ENCODE measurements around the gene ZEB2.

The ZEB2 gene

GRCh38 chr2:144445196-144445595, 74.7 kb downstream of the ZEB2 start:
- Histone ChIP-seq H3K27ac (no peak overlapping the region), H3K9ac (no peak overlapping the region), H3K27me3 (ENCODE audit: insufficient read depth, low read depth) (no peaks in the 10 kb centered on the region), H3K4me1 (ENCODE audit: low read depth, poor library complexity, severe bottlenecking) (no peaks in the 10 kb centered on the region), H3K36me3 (ENCODE audit: insufficient read depth) (no peaks in the 10 kb centered on the region), H3K79me2 (ENCODE audit: insufficient read depth, low read depth) (no peaks in the 10 kb centered on the region), H3K4me2 (no peak overlapping the region), H4K20me1 (ENCODE audit: insufficient read depth) (no peaks in the 10 kb centered on the region), H3K4me3 (IDR thresholded peaks at IDR 0.05; ENCODE audit: insufficient read depth, low read depth, low read length) (no peak overlapping the region), H2AFZ (ENCODE audit: low read depth) (no peak overlapping the region)
- no peak for TF ChIP-seq CTCF (conservative IDR thresholded peaks at IDR 0.05; ENCODE audit: low read depth, low read length)

- no peaks in the 10 kb centered on the region for H4K20me1 ChIP-seq (ENCODE audit: insufficient read depth)
- no peak overlapping the region for H3K9ac ChIP-seq
Observed at GRCh38 chr2:144443837-144444817, 75.8 kb downstream of the ZEB2 start.

DNA sequence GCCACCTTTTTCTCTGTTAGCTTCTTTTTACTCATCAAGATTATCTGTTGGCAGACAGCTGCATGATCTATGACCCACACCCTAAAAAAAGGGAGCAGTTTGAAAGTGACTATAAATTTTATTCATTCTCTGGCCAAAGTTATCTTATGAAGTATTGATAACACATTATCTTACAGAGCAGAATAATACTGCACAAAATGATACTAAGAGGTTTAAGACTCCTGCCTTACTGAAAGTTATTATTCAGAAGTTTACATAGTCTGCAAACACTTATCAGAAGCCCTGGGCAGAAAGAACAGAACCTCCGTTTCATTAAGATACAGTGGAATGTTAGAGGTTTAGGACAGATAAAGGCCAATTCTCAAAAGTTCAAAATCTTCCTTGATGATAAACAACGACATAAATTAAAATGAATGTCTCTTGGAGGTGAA, 78.2 kb downstream of the ZEB2 start:
- no peak overlapping the region for H3K9ac ChIP-seq

More at GRCh38 chr2:144443837-144444817, 75.8 kb downstream of the ZEB2 start:
- H2AFZ ChIP-seq (ENCODE audit: low read depth) = no peak overlapping the region
- no peaks in the 10 kb centered on the region for H3K27me3 ChIP-seq (ENCODE audit: insufficient read depth, low read depth)
- H3K4me1 ChIP-seq (ENCODE audit: low read depth, poor library complexity, severe bottlenecking) = no peaks in the 10 kb centered on the region
- no peak overlapping the region for H3K4me3 ChIP-seq (IDR thresholded peaks at IDR 0.05; ENCODE audit: insufficient read depth, low read depth, low read length)
- H3K79me2 ChIP-seq (ENCODE audit: insufficient read depth, low read depth) = no peaks in the 10 kb centered on the region
- no peaks in the 10 kb centered on the region for H3K36me3 ChIP-seq (ENCODE audit: insufficient read depth)
- no peak overlapping the region for H3K4me2 ChIP-seq
- no peak overlapping the region for H3K27ac ChIP-seq
- TF ChIP-seq CTCF (conservative IDR thresholded peaks at IDR 0.05; ENCODE audit: low read depth, low read length) = no peak

GRCh38 chr2:144439993-144440392, 79.9 kb downstream of the ZEB2 start:
- TF ChIP-seq CTCF (conservative IDR thresholded peaks at IDR 0.05; ENCODE audit: low read depth, low read length) = no peak
- no peak overlapping the region for H3K4me3 ChIP-seq (IDR thresholded peaks at IDR 0.05; ENCODE audit: insufficient read depth, low read depth, low read length)
- no peak overlapping the region for H3K27ac ChIP-seq
- no peaks in the 10 kb centered on the region for H3K27me3 ChIP-seq (ENCODE audit: insufficient read depth, low read depth)
- no peak overlapping the region for H3K9ac ChIP-seq
- H3K4me2 ChIP-seq = no peak overlapping the region
- no peaks in the 10 kb centered on the region for H3K4me1 ChIP-seq (ENCODE audit: low read depth, poor library complexity, severe bottlenecking)
- no peaks in the 10 kb centered on the region for H3K79me2 ChIP-seq (ENCODE audit: insufficient read depth, low read depth)
- no peaks in the 10 kb centered on the region for H4K20me1 ChIP-seq (ENCODE audit: insufficient read depth)
- H2AFZ ChIP-seq (ENCODE audit: low read depth) = no peak overlapping the region
- no peaks in the 10 kb centered on the region for H3K36me3 ChIP-seq (ENCODE audit: insufficient read depth)

More for the DNA sequence above, 78.2 kb downstream of the ZEB2 start:
- H3K36me3 ChIP-seq (ENCODE audit: insufficient read depth) = no peaks in the 10 kb centered on the region
- no peak overlapping the region for H3K27ac ChIP-seq
- TF ChIP-seq CTCF (conservative IDR thresholded peaks at IDR 0.05; ENCODE audit: low read depth, low read length) = no peak
- H3K27me3 ChIP-seq (ENCODE audit: insufficient read depth, low read depth) = no peaks in the 10 kb centered on the region
- no peak overlapping the region for H3K4me2 ChIP-seq
- H4K20me1 ChIP-seq (ENCODE audit: insufficient read depth) = no peaks in the 10 kb centered on the region
- H2AFZ ChIP-seq (ENCODE audit: low read depth) = no peak overlapping the region
- H3K4me3 ChIP-seq (IDR thresholded peaks at IDR 0.05; ENCODE audit: insufficient read depth, low read depth, low read length) = no peak overlapping the region
- no peaks in the 10 kb centered on the region for H3K4me1 ChIP-seq (ENCODE audit: low read depth, poor library complexity, severe bottlenecking)
- H3K79me2 ChIP-seq (ENCODE audit: insufficient read depth, low read depth) = no peaks in the 10 kb centered on the region

Data from KMS-11 (cell line).